SKM-1 treated with dmso at 0.1 percent for 144 hours (cell line): ENCODE measurements around the gene NRN1L.
"Not testable (repeated sequence)": the region's sequence is repeated elsewhere in the genome, so short reads cannot be mapped to it uniquely, and the experiment has no call there.

Source experiments
- DNase-seq: peaks from one replicate; lab custom pipeline; 2025; ENCODE audit not compliant: unreplicated experiment; lab: John Stamatoyannopoulos, UW

Gene NRN1L

GRCh38 chr16:67860589-67861398 is 23.9 kb upstream of the NRN1L start:
- no peak for DNase-seq

- DNase-seq, result no peak
Measured at GRCh38 chr16:67861877-67862276, 22.8 kb upstream of the NRN1L start.

GRCh38 chr16:67862623-67863583 is 21.8 kb upstream of the NRN1L start:
- no peak for DNase-seq

DNA sequence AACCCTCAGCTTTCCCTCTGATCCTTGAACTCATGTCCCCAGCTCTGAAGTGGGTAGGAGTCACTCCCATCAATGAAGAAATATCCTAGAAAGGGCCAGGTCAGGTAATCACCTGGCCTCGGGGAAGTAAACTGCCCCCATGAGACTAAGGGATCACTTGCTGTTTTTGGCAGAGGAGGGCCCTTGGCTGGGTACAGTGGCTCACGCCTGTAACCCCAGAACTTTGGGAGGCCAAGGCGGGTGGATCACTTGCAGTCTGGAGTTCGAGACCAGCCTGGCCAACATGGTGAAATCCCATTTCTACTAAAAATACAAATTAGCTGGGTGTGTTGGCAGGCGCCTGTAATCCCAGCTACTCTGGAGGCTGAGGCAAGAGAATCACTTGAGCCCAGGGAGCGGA is 20.6 kb upstream of the NRN1L start:
- DNase-seq, result not testable (repeated sequence)

DNA sequence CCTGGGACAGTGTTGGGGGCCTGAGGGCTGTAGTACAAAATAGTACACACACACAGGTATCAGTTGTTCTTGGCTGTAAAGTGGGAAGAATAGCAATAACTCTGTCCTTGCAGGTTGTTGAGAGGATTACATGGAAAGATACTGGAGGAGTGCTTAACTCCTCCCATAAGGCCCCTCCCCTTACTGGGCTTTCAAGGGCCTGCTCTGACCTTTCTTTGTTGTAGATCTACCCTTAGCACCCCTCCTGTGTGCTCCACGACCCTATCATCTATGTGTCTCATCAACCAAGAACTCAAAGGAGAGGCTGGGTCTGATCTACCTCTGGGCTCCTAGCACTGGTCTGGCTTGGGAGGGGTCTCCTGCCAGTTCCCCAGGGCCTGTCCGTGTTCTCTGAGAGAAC is 20.1 kb upstream of the NRN1L start:
- DNase-seq, result no peak

DNA sequence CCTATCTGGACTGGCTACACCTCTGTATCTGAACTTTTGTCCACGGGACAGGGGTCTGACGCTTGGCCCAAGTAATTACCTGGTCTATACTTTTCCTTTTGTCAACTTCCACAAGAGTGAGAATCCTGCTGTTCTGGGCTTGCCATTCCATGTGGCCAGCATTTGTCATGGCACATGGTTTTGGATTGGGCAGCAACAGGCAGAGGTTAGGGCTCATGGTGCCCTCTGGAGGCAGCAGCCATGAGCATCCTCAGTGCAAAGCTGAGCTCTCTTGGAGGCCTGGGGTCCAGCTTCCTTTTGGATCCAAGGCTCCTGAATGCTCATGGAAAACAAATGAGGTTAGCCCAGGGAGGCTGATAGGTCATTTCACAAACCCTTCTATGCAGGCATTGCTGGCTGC is 19.4 kb upstream of the NRN1L start:
- DNase-seq, result no peak

- no peak for DNase-seq
Measured at GRCh38 chr16:67868290-67868689, 16.4 kb upstream of the NRN1L start.

DNA sequence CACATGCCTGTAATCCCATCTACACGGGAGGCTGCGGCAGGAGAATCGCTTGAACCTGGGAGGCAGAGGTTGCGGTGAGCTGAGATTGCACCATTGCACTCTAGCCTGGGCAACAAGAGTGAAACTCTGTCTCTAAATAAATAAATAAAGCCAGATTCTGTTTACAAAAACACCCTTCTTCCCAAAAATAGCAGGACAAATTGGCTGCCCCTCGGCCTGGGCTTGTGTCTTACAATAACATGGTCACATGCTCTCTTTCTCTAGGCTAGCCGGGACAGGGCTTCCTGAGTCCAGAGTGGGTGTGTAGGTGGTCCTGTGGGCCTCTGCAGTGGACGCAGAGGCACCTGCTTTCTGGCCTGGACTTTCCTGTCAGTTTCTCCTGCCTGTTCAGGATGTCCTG is 15.0 kb upstream of the NRN1L start:
- no peak for DNase-seq

GRCh38 chr16:67871256-67871655 is 13.4 kb upstream of the NRN1L start:
- DNase-seq, result no peak

GRCh38 chr16:67872131-67872630 is 12.5 kb upstream of the NRN1L start:
- DNase-seq, result no peak

GRCh38 chr16:67872631-67873434 is 11.9 kb upstream of the NRN1L start, which contains the start of gene EDC4:
TSS of gene EDC4 (plus strand) at chr16:67873052. CDS start at chr16:67873262, 210 bp downstream.
- peak; percentile 55 for DNase-seq

GRCh38 chr16:67873435-67874370 is 11.0 kb upstream of the NRN1L start:
- no peak for DNase-seq

GRCh38 chr16:67874372-67874771 is 10.3 kb upstream of the NRN1L start:
- DNase-seq, result no peak

DNA sequence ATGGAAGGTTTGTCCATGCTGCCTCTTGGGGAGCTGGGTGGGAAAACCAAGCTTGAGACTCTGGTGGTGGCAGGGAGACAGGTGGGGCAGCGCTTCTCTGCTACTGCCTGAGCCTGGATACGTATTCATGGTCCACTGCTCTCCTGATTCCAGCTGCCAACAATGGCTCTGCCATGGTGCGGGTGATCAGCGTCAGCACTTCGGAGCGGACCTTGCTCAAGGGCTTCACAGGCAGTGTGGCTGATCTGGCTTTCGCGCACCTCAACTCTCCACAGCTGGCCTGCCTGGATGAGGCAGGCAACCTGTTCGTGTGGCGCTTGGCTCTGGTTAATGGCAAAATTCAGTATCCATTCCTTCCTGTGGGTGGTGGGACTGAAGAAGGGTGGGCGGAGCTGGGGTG is 7.6 kb upstream of the NRN1L start:
- DNase-seq, result no peak

GRCh38 chr16:67878232-67878631 is 6.5 kb upstream of the NRN1L start:
- DNase-seq, result no peak

GRCh38 chr16:67878846-67879245 is 5.8 kb upstream of the NRN1L start:
- no peak for DNase-seq

DNA sequence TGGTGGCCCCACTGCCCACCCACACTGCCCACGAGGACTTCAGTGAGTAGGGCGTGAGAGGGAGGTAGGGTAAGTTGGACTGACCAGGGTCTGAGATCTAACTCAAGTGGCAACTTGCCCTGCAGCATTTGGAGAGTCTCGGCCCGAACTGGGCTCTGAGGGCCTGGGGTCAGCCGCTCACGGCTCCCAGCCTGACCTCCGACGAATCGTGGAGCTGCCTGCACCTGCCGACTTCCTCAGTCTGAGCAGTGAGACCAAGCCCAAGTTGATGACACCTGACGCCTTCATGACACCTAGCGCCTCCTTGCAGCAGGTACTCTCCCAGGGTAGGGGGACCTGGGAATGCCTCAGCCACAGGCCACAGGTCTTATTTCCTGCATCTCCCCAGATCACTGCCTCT is 5.2 kb upstream of the NRN1L start:
- DNase-seq, result no peak

DNA sequence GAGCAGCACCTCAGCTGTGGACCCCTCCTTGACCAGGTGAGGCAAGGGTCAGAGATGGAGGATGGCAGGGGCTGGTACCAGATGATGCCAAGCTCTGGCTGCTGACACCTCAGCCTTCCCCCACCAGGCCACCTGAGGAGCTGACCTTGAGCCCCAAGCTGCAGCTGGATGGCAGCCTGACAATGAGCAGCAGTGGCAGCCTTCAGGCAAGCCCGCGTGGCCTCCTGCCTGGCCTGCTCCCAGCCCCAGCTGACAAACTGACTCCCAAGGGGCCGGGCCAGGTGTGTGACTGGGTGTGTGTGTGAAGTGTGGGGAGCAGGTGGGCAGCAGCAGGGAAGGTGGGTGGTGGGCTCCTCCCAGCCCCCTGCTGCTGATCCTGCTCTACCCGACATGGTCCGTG is 4.7 kb upstream of the NRN1L start:
- DNase-seq, result no peak

DNA sequence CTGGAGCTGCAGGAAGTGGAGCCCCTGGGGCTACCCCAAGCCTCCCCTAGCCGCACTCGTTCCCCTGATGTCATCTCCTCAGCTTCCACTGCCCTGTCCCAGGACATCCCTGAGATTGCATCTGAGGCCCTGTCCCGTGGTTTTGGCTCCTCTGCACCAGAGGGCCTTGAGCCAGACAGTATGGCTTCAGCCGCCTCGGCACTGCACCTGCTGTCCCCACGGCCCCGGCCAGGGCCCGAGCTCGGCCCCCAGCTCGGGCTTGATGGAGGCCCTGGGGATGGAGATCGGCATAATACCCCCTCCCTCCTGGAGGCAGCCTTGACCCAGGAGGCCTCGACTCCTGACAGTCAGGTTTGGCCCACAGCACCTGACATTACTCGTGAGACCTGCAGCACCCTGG is 4.1 kb upstream of the NRN1L start:
- DNase-seq, result no peak

- DNase-seq, result no peak
Measured at GRCh38 chr16:67881621-67882161, 3.0 kb upstream of the NRN1L start.
